PC-3 (cell line): ENCODE data around the gene CFAP97D2.

ENCODE experiments used
- CTCF ChIP-seq: fragments of 300-600 bp; sonication (generic); conservative IDR thresholded peaks from 2 replicates; pipeline ENCODE4 v1.5.1; 2017; ENCODE audit warnings: antibody characterized with exemption, low read depth, mild to moderate bottlenecking, low read length
- EZH2 ChIP-seq: fragments of 300-600 bp; sonication (generic); IDR thresholded peaks from one replicate; pipeline ENCODE4 v1.6.1; 2017; ENCODE audit warnings: antibody characterized with exemption, mild to moderate bottlenecking, low read length; ENCODE audit not compliant: unreplicated experiment
- EZH2phosphoT487 ChIP-seq: fragments of 300-600 bp; sonication (generic); IDR thresholded peaks from 2 replicates; pipeline ENCODE4 v1.6.1; 2018; ENCODE audit warnings: mild to moderate bottlenecking, antibody characterized with exemption, low read length, borderline replicate concordance

- no peak for TF ChIP-seq CTCF
- TF ChIP-seq EZH2phosphoT487: no peak
- TF ChIP-seq EZH2: no peak
These were observed 44.7 kb upstream of the CFAP97D2 start for GRCh38 chr13:114134111-114134943.
